ENCODE measurements around the gene BIN2.
A peak's percentile ranks its signal among the peaks of the same experiment; 100 is the strongest.
"Not testable (repeated sequence)": the region's sequence is repeated elsewhere in the genome, so short reads cannot be mapped to it uniquely, and the experiment has no call there.

BIN2 gene

DNA sequence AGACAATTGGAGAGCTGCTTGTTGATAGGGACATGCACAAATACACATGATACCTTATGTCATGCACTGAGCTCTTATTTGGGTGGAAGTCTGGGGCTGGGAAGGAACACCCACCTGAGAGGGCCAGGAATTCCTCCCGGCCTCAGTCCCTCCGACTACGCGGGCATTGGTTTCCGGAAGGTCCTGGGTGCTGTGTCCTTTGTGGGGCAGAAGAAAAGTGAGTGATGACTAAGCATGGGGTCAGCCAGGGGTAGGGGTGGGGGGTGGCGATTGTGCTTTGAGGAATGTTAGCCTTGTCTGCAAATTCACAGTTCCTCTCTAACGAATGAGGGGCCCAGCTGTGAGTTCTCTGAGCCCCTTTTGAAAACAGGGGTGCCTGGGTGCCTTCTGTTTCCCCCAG lies 21.7 kb upstream of the BIN2 start:
- DNase-seq (ENCODE audit: low spot score): no peak

DNA sequence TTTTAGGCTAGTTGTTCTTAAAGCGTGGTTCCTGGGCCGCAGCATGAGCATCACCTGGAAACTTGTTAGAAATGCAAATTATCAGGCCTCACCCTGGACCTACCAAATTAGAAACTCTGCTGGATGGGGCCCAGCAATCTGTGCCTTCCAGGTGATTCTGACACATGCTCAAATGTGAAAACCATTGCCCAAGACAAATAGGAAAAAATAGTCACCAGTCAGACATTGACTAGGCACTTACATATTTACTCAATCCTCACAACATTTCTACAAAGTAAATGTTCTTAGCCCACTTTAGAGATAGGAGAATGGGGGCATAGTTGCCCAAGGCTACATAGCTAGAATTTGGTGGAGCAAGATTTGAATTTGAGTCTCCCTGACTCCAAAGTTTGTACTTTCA lies 19.2 kb upstream of the BIN2 start:
- no peak for DNase-seq (ENCODE audit: low spot score)

GRCh38 chr12:51342416-51342815 lies 18.4 kb upstream of the BIN2 start:
- no peak for DNase-seq (ENCODE audit: low spot score)

GRCh38 chr12:51341251-51342007 lies 17.5 kb upstream of the BIN2 start:
- DNase-seq (ENCODE audit: low spot score): peak; percentile 83

DNA sequence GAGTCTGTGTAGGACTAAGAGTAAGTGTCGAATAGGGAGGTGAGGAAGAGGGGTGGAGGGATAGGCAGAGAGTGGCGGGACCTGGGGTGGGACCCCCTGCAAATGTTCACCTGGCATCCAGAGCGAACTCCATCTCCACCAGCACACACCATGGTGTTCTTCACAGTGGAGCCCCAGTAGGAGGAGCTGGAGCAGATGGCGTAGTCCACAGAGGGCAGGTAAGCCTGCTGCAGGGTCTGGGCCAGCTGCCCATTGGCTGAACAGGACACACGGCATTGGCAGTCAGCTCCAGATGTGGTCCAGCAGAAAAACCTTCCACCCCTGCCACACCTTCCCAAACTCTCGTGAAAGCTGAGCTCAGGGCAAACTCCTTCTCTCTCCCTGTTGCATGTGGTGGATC lies 15.8 kb upstream of the BIN2 start:
- DNase-seq (ENCODE audit: low spot score): no peak

DNA sequence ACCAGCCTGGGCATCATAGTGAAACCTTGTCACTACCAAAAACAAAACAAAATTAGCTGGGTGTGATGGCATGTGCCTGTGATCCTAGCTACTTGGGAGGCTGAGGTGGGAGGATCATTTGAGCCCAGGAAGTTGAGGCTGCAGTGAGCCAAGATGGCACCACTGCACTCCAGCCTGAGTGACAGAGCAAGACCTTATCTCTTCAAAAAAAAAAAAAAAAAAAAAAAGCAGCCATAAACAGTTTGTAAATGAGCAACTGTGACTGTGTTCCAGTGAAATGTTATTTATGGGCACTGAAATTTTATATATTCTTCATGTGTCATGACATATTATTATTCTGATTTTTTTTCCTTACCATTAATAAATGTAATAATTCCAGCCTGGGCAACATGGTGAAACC lies 13.4 kb upstream of the BIN2 start:
- DNase-seq (ENCODE audit: low spot score): not testable (repeated sequence)

- DNase-seq (ENCODE audit: low spot score): no peak
These were observed 12.0 kb upstream of the BIN2 start for GRCh38 chr12:51335931-51336330.

- DNase-seq (ENCODE audit: low spot score): no peak
These were observed 10.8 kb upstream of the BIN2 start for GRCh38 chr12:51334764-51335163.

- no peak for DNase-seq (ENCODE audit: low spot score)
These were observed 9.6 kb upstream of the BIN2 start for GRCh38 chr12:51333536-51333935.

DNA sequence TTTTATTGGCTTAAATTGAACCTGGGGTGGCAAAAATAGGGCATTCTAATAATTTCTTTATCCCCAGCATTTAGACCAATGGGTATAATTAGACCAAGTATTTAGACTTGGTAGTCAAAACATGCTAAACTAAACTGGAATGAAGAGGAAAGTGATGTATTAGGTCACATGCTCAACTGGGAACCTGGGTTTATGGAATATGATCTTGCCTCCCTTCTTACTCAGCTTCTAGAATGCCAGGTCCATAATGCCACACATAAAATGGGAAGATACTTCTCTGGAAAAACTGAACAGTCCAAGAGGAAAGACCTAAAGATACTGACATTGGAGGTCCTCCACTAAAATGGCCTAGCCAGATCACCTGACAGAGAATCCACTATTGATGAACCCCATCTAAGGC lies 6.2 kb upstream of the BIN2 start:
- DNase-seq (ENCODE audit: low spot score): no peak

- DNase-seq (ENCODE audit: low spot score): no peak
These were observed 5.8 kb upstream of the BIN2 start for GRCh38 chr12:51329742-51330141.

DNA sequence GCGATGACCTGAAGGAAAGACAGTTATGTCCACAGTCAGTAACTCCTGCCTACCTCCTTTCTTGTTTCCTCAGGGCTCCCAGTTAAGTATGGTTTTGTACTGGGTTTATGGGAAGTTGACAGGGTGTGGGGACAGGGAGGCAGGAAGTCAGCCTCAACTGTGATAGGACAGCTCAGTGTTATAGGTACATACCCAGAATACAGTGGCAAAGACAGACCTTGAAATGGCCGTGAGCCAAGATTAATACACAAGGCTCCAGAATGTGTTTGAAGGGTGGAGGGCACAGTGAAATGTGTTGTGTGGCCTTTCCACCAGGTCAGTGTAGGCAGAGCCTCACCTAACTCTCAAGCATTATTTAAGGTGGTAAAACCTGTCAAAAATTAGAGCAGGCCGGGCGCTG lies 4.6 kb upstream of the BIN2 start:
- DNase-seq (ENCODE audit: low spot score): no peak

DNA sequence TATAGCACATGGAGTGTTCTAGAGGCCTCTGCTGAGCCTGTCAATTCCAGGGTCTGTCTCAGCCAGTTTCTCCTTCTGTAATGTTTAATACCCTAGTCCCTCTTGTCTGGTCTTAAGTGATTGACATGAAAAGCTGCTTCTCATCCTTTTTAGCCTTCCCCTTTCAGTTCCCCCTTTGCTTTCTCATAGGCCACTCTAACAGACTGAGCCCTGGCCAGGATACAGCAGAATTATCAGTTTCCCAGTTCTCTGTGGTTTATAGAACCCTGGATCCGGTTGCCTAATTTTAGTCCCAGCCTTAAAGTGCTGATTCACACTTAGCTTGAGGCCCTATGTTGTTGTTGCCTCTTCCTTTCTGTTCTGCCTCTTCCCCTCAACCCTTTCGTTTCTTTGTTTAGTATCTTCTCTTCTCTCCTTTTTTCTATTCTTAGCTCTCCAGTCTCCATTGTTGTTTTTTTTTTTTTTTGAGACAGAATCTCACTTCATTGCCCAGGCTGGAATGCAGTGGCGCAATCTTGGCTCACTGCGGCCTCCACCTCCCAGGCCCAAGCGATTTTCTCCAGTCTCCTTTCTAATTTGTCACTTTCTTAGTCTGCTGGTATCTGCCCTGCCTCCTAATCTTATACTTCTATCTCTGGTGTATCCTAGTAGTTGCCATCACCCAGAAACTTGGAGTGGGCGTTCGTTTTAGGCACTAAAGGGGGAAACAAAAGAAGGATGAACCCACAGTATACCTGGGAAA lies 2.9 kb upstream of the BIN2 start:
- DNase-seq (ENCODE audit: low spot score): peak; percentile 34

DNA sequence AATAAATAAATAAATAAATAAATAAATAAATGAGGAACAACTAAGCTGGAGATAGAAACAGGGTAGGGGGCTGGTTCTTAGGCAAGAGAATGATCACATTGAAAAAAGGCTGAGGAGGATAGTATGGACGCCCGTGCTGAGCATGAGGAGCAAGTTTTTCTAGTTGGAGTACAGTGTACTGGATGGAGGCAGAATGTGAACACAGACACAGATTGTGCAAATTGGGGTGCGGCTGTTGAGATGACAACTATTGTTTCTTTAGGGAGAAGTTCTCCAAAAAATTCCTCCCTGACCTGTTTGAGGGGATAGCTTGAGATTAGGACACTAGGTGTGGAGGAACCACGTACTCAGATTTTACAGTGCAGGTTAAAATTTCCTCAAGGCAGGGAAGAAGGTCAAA lies 979 bp upstream of the BIN2 start:
- DNase-seq (ENCODE audit: low spot score): no peak

DNA sequence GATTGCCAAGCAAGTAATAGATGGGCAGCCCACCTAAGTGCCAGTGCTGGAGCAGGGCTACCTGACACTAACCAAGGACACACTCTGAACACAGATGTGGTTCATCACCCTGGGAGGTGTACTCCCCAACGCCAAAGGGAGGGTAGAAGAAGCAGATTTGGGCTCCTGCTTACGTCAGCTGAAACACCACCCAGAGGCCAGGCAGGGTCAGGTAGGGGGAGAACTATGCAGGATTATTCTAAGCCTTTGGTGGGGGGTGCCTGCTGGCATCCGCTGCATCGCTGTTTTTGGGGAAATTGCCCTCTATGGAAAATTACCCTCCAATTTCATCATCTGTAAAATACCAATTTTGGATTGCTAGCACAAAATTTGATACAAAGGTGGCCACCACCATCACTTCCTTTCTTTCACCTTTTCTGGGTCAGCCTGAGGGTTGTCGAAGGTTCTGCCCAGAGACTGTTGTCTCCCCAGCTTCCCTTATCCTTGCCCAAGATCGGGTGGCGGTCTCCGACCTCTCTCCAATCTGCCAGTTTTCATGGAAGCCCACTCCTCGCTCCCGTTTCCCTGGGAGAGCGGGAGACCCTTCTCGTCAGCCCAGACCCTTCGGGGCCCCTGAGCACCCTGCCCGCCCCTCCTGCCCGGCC lies 535 bp downstream of the BIN2 start:
- DNase-seq (ENCODE audit: low spot score): peak; percentile 69

GRCh38 chr12:51322452-51322851 lies 1.5 kb downstream of the BIN2 start:
- DNase-seq (ENCODE audit: low spot score): no peak

GRCh38 chr12:51321882-51322281 lies 2.1 kb downstream of the BIN2 start:
- no peak for DNase-seq (ENCODE audit: low spot score)

- peak; percentile 28 for DNase-seq (ENCODE audit: low spot score)
These were observed 3.2 kb downstream of the BIN2 start for GRCh38 chr12:51320695-51321320.

DNA sequence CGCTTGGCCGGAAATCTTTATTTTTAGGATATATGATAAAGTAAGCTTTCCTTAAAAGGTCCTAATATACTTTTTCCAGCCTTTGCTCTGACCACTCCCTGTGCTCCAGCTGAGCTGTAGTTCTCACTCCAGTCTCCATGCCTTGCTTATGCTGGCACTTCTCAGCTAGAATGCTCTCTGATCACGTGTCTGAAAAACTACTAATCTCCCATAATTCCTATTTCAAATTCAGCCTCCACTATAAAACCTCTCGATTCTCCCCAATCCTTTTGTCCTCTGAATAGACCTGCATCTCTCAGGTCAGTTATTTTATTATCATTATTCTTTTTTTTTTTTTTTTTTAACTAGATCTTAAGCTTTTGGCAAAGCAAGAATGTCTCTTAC lies 3.7 kb downstream of the BIN2 start:
- no peak for DNase-seq (ENCODE audit: low spot score)

DNA sequence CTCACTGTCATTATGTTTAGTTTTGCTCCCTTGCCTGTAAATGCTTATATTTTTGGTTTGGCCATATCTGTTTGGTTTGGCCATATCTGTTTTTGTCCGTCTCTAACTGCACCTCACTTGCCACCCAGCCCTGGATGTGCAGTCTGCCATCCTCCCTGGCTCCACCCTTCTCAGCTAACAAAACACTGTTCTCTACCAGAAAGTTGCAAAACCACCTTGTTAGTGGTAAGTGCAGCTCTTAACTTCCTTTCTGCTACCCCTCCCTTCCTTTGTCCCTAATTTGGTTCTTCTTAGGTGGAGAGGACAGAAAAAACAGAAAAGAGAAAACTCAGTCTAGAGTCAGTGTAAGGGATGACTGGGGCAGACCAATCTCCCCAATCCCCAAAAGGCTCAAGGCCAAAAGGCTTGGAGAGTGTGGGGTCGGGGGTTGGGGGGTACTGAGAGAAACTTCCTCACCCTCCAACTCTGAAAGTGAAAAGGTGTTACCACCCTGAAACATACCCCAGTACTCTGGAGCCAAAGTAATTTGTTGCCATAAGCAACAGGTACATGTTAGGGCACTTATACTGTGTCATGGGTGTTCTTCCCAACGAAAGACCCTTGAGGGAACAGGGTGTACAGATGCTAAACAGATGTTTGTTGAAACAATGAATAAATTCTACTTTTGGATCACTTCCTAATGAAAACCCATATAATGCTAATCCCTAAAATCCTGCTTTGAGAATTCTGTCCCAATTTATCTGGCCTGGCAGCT lies 5.0 kb downstream of the BIN2 start:
- peak; percentile 75 for DNase-seq (ENCODE audit: low spot score)

- not testable (repeated sequence) for DNase-seq (ENCODE audit: low spot score)
These were observed 5.7 kb downstream of the BIN2 start for GRCh38 chr12:51318057-51318806.
